Dendritic cell treated with granulocyte-macrophage colony-stimulating factor and Interleukin-4, amounts not matched to agents 40 ng/mL and 50 ng/mL, for 4 days (primary cell): ENCODE measurements around the gene TRIM25.

ENCODE experiments used
- H3K27ac Mint-ChIP-seq: one replicate; pipeline ENCODE4 v1.8.0; 2022; ENCODE audit warnings: mild to moderate bottlenecking, mixed read lengths
- H3K27me3 Mint-ChIP-seq: one replicate; pipeline ENCODE4 v1.8.0; 2022; ENCODE audit warnings: mild to moderate bottlenecking, mixed read lengths
- H3K36me3 Mint-ChIP-seq: one replicate; pipeline ENCODE4 v1.8.0; 2022; ENCODE audit warnings: low read depth, mixed read lengths
- H3K4me1 Mint-ChIP-seq: one replicate; pipeline ENCODE4 v1.8.0; 2022; ENCODE audit warnings: low read depth, mixed read lengths
- H3K4me3 Mint-ChIP-seq: one replicate; pipeline ENCODE4 v1.8.0; 2022; ENCODE audit warnings: mild to moderate bottlenecking, moderate library complexity, mixed read lengths
- H3K9me3 Mint-ChIP-seq: one replicate; pipeline ENCODE4 v1.8.0; 2022; ENCODE audit warnings: mixed read lengths
- intact Hi-C: fragments of 100-400 bp; cut with micrococcal nuclease; formaldehyde crosslinking; loops from one replicate; pipeline ENCODE4 v1.15.0; 2022

The TRIM25 gene

GRCh38 chr17:56914581-56915273 is 878 bp upstream of the TRIM25 start:
- peak overlapping the region; percentile 91 for H3K27ac Mint-ChIP-seq
- H3K4me3 Mint-ChIP-seq = peak overlapping the region; percentile 95
- intact Hi-C loops = loop anchor here (5.0 kb wide), 1 partner anchor 82 kb away; the partner anchor contains the start of genes C17orf67 and DGKE
- peaks cover 31% of the 10 kb centered on the region for H3K36me3 Mint-ChIP-seq
- H3K4me1 Mint-ChIP-seq = peaks cover 57% of the 10 kb centered on the region
- peaks cover 10% of the 10 kb centered on the region for H3K9me3 Mint-ChIP-seq
- no peaks in the 10 kb centered on the region for H3K27me3 Mint-ChIP-seq

GRCh38 chr17:56913353-56913866 is 439 bp downstream of the TRIM25 start:
- Mint-ChIP-seq H3K4me1 (peaks cover 57% of the 10 kb centered on the region), H3K9me3 (peaks cover 10% of the 10 kb centered on the region), H3K36me3 (peaks cover 37% of the 10 kb centered on the region), H3K27me3 (no peaks in the 10 kb centered on the region), H3K4me3 (peak overlapping the region; percentile 95), H3K27ac (peak overlapping the region; percentile 91)
- intact Hi-C loops = loop anchor here (5.0 kb wide), 1 partner anchor 81 kb away; the partner anchor contains the start of genes C17orf67 and DGKE

GRCh38 chr17:56913000-56913311 is 893 bp downstream of the TRIM25 start:
- intact Hi-C loops = loop anchor here (5.0 kb wide), 1 partner anchor 81 kb away; the partner anchor contains the start of genes C17orf67 and DGKE
- peak overlapping the region; percentile 91 for H3K27ac Mint-ChIP-seq
- H3K36me3 Mint-ChIP-seq = peaks cover 37% of the 10 kb centered on the region
- H3K4me1 Mint-ChIP-seq = peaks cover 61% of the 10 kb centered on the region
- H3K4me3 Mint-ChIP-seq = peak overlapping the region; percentile 95
- H3K9me3 Mint-ChIP-seq = peaks cover 7% of the 10 kb centered on the region
- no peaks in the 10 kb centered on the region for H3K27me3 Mint-ChIP-seq

- peaks cover 38% of the 10 kb centered on the region for H3K36me3 Mint-ChIP-seq
- peak overlapping the region; percentile 95 for H3K4me3 Mint-ChIP-seq
- intact Hi-C loops = loop anchor here (5.0 kb wide), 1 partner anchor 80 kb away; the partner anchor contains the start of genes C17orf67 and DGKE
- H3K27ac Mint-ChIP-seq = peak overlapping the region; percentile 91
- peaks cover 67% of the 10 kb centered on the region for H3K4me1 Mint-ChIP-seq
- H3K9me3 Mint-ChIP-seq = peaks cover 1% of the 10 kb centered on the region
- no peaks in the 10 kb centered on the region for H3K27me3 Mint-ChIP-seq
Observed at GRCh38 chr17:56912105-56912999, 1.5 kb downstream of the TRIM25 start.

GRCh38 chr17:56910509-56911235 is 3.2 kb downstream of the TRIM25 start:
- H3K4me3 Mint-ChIP-seq = peak overlapping the region; percentile 58
- intact Hi-C loops = loop anchor here (5.0 kb wide), 1 partner anchor 78 kb away; the partner anchor contains the start of genes C17orf67 and DGKE
- H3K36me3 Mint-ChIP-seq = peaks cover 55% of the 10 kb centered on the region
- no peaks in the 10 kb centered on the region for H3K9me3 Mint-ChIP-seq
- peaks cover 67% of the 10 kb centered on the region for H3K4me1 Mint-ChIP-seq
- peak overlapping the region; percentile 86 for H3K27ac Mint-ChIP-seq
- no peaks in the 10 kb centered on the region for H3K27me3 Mint-ChIP-seq

GRCh38 chr17:56909742-56910508 is 3.9 kb downstream of the TRIM25 start:
- intact Hi-C loops = loop anchor here (5.0 kb wide), 2 partner anchors 32 to 78 kb away; partner anchors contain the start of genes C17orf67 and DGKE
- Mint-ChIP-seq H3K4me1 (peaks cover 62% of the 10 kb centered on the region), H3K9me3 (no peaks in the 10 kb centered on the region), H3K4me3 (peak overlapping the region; percentile 58), H3K27me3 (no peaks in the 10 kb centered on the region), H3K36me3 (peaks cover 59% of the 10 kb centered on the region), H3K27ac (peak overlapping the region; percentile 86)

GRCh38 chr17:56908001-56908542 is 5.8 kb downstream of the TRIM25 start:
- Mint-ChIP-seq H3K27ac (peak overlapping the region; percentile 86), H3K9me3 (peaks cover 7% of the 10 kb centered on the region), H3K4me3 (peak overlapping the region; percentile 42), H3K36me3 (peaks cover 68% of the 10 kb centered on the region), H3K4me1 (peaks cover 68% of the 10 kb centered on the region), H3K27me3 (no peaks in the 10 kb centered on the region)
- intact Hi-C loops = loop anchor here (5.0 kb wide), 1 partner anchor 34 kb away; no protein-coding TSS in a partner anchor

GRCh38 chr17:56903560-56903959 is 10.3 kb downstream of the TRIM25 start:
- intact Hi-C loops = no loop called here
- peaks cover 7% of the 10 kb centered on the region for H3K9me3 Mint-ChIP-seq
- H3K27me3 Mint-ChIP-seq = no peaks in the 10 kb centered on the region
- H3K36me3 Mint-ChIP-seq = peaks cover 88% of the 10 kb centered on the region
- H3K4me3 Mint-ChIP-seq = no peak overlapping the region
- peaks cover 51% of the 10 kb centered on the region for H3K4me1 Mint-ChIP-seq
- H3K27ac Mint-ChIP-seq = no peak overlapping the region

GRCh38 chr17:56902348-56902747 is 11.5 kb downstream of the TRIM25 start:
- H3K27ac Mint-ChIP-seq = no peak overlapping the region

GRCh38 chr17:56899403-56899802 is 14.4 kb downstream of the TRIM25 start:
- Mint-ChIP-seq H3K27ac (no peak overlapping the region), H3K4me1 (peaks cover 29% of the 10 kb centered on the region), H3K4me3 (no peak overlapping the region), H3K36me3 (peaks cover 97% of the 10 kb centered on the region), H3K9me3 (peaks cover 7% of the 10 kb centered on the region), H3K27me3 (no peaks in the 10 kb centered on the region)
- intact Hi-C loops = no loop called here

More at GRCh38 chr17:56902348-56902747, 11.5 kb downstream of the TRIM25 start:
- peaks cover 43% of the 10 kb centered on the region for H3K4me1 Mint-ChIP-seq
- intact Hi-C loops = no loop called here
- H3K4me3 Mint-ChIP-seq = no peak overlapping the region
- peaks cover 95% of the 10 kb centered on the region for H3K36me3 Mint-ChIP-seq
- H3K27me3 Mint-ChIP-seq = no peaks in the 10 kb centered on the region
- H3K9me3 Mint-ChIP-seq = peaks cover 7% of the 10 kb centered on the region

GRCh38 chr17:56898874-56899273 is 15.0 kb downstream of the TRIM25 start:
- H3K36me3 Mint-ChIP-seq = peaks cover 97% of the 10 kb centered on the region
- intact Hi-C loops = no loop called here

GRCh38 chr17:56897646-56898424 is 16.0 kb downstream of the TRIM25 start:
- Mint-ChIP-seq H3K9me3 (no peaks in the 10 kb centered on the region), H3K4me1 (peaks cover 25% of the 10 kb centered on the region), H3K27me3 (no peaks in the 10 kb centered on the region), H3K36me3 (peaks cover 97% of the 10 kb centered on the region), H3K27ac (peak overlapping the region; percentile 36), H3K4me3 (no peak overlapping the region)
- intact Hi-C loops = no loop called here

More at GRCh38 chr17:56898874-56899273, 15.0 kb downstream of the TRIM25 start:
- Mint-ChIP-seq H3K27ac (no peak overlapping the region), H3K27me3 (no peaks in the 10 kb centered on the region), H3K4me1 (peaks cover 24% of the 10 kb centered on the region), H3K4me3 (no peak overlapping the region), H3K9me3 (peaks cover 1% of the 10 kb centered on the region)
